NT2/D1 (cell line): ENCODE data around the gene EPN3.

Source experiments
- DNase-seq: peaks from one replicate; pipeline ENCODE4 v3.0.0-alpha.2; 2011; ENCODE audit warnings: low read depth, low spot score
- H3K27me3 ChIP-seq: 2 replicates; pipeline ENCODE4 v1.6.0; 2011; ENCODE audit warnings: mild to moderate bottlenecking; ENCODE audit not compliant: insufficient read length, insufficient read depth
- H3K36me3 ChIP-seq: 2 replicates; pipeline ENCODE4 v1.6.1; 2011; ENCODE audit warnings: mild to moderate bottlenecking, low read length, mixed read lengths; ENCODE audit not compliant: insufficient read depth, insufficient read length
- H3K4me1 ChIP-seq: 2 replicates; pipeline ENCODE4 v1.5.1; 2011; ENCODE audit not compliant: insufficient read depth, insufficient read length
- H3K4me3 ChIP-seq: 2 replicates; pipeline ENCODE4 v1.5.1; 2011; ENCODE audit warnings: low read depth; ENCODE audit not compliant: insufficient read length
- H3K9ac ChIP-seq: 2 replicates; pipeline ENCODE4 v1.6.0; 2011; ENCODE audit warnings: low read depth; ENCODE audit not compliant: insufficient read length
- H3K9me3 ChIP-seq: 2 replicates; pipeline ENCODE4 v1.5.1; 2011; ENCODE audit warnings: mild to moderate bottlenecking, low read length; ENCODE audit not compliant: insufficient read depth
- SUZ12 ChIP-seq: IDR thresholded peaks from 2 replicates; pipeline ENCODE4 v1.6.1; 2011; ENCODE audit not compliant: insufficient read length, insufficient read depth; ENCODE audit errors: extremely low read depth
- YY1 ChIP-seq: IDR thresholded peaks from 2 replicates; pipeline ENCODE4 v1.6.1; 2011; ENCODE audit not compliant: insufficient read length, insufficient read depth
- ZNF274 ChIP-seq: IDR thresholded peaks from 2 replicates; pipeline ENCODE4 v1.6.1; 2011; ENCODE audit warnings: mild to moderate bottlenecking, low read depth, low read length

EPN3 gene

GRCh38 chr17:50531428-50532025 lies 1.0 kb upstream of the EPN3 start:
- DNase-seq, result no peak
- Histone ChIP-seq H3K4me3 (no peak overlapping the region), H3K27me3 (peaks cover 41% of the 10 kb centered on the region), H3K4me1 (peaks cover 27% of the 10 kb centered on the region), H3K9ac (no peak overlapping the region), H3K9me3 (no peaks in the 10 kb centered on the region), H3K36me3 (no peaks in the 10 kb centered on the region)
- TF ChIP-seq ZNF274 (no peak), YY1 (no peak), SUZ12 (no peak)

DNA sequence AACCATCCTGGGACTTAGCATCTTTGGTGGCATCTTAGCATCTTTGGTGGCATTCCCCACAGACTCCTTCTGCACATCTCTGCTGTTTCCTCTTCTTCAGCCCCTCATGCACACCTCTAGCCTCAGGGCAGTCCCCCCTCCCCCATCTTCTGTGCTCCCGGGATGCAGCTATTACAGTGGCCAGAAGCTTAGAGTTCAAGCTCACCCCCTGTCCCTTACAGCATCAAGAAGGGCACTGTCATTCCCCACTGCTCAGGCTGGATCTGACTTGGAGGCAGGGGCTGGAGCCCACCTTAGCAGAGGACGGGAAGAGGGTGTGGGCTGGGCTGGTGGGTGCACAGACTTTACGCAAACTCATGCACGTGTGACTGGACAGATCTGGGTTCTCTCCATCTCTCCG lies 650 bp downstream of the EPN3 start:
- Histone ChIP-seq H3K36me3 (no peaks in the 10 kb centered on the region), H3K4me1 (peaks cover 27% of the 10 kb centered on the region), H3K9ac (peak overlapping the region; percentile 68), H3K9me3 (no peaks in the 10 kb centered on the region), H3K4me3 (peak overlapping the region; percentile 44), H3K27me3 (peaks cover 41% of the 10 kb centered on the region)
- no peak for DNase-seq
- TF ChIP-seq YY1 (no peak), ZNF274 (no peak), SUZ12 (no peak)

DNA sequence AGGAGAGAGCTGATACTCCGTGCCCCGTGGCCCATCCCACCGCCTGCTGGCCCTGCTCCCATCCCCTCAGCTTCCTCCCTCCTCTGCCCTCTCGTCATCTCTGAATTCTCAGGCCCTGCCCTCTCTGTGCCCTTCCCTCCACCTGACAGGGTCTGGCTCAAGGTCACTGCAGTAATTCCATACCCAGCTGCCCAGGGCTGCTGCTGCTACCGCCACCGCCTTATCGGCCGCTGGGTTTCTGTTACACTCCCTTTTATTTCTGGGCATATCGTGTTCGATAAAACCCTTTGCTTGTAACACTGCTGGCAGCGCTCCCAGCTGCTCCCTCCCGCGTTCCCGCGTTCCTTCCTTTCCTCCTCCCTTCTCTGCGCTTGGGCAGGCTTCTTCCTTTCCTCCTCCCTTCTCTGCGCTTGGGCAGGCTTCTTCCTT lies 1.2 kb downstream of the EPN3 start:
- Histone ChIP-seq H3K27me3 (peaks cover 41% of the 10 kb centered on the region), H3K4me3 (no peak overlapping the region), H3K9me3 (no peaks in the 10 kb centered on the region), H3K9ac (peak overlapping the region; percentile 54), H3K36me3 (no peaks in the 10 kb centered on the region), H3K4me1 (peaks cover 33% of the 10 kb centered on the region)
- TF ChIP-seq YY1, result no peak
- no peak for TF ChIP-seq ZNF274
- TF ChIP-seq SUZ12, result no peak
- no peak for DNase-seq

DNA sequence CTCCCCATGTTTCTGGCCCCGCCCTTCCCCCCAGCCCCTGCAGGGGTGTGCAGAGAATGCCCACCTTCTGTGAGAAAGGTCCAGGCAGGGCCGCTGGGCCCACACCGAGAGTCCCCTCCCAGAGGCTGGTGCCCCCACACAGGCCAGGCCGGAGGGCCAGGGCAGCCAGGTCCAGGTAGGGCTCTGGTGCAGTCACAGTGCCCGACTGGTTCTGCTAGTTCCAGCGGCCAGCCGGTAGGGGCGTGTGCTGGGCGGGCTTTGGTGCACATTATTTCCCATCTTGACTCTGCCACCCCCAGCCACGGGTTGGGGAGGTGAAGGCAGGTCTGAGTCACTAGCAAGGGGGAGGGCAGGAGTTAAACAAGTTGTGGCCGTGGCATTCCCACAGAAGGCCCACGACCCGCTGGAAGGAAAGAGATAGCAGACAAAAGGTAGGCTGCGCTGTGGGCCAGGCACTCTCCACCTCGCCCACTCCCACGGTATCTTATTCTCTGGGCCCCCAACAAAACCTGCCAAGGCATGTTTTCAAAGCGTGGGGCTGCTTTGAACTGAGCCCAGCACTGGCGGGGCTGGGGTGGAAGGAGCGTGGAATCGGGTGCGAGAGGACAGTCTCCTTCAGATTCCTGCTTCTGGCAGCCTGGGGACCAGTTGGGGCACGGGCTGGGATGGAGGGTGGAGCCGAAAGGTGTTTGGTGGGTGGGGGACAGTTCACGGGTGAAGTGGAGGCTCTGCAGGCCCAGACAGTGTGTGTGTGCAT lies 1.9 kb downstream of the EPN3 start:
- no peak for TF ChIP-seq SUZ12
- TF ChIP-seq YY1, result no peak
- TF ChIP-seq ZNF274, result no peak
- H3K9me3 ChIP-seq, result no peaks in the 10 kb centered on the region
- no peaks in the 10 kb centered on the region for H3K36me3 ChIP-seq
- no peak overlapping the region for H3K9ac ChIP-seq
- H3K27me3 ChIP-seq, result peaks cover 41% of the 10 kb centered on the region
- peaks cover 35% of the 10 kb centered on the region for H3K4me1 ChIP-seq
- no peak for DNase-seq
- no peak overlapping the region for H3K4me3 ChIP-seq

- Histone ChIP-seq H3K36me3 (no peaks in the 10 kb centered on the region), H3K4me1 (peaks cover 38% of the 10 kb centered on the region)
Observed at GRCh38 chr17:50534979-50535326, 2.4 kb downstream of the EPN3 start.

DNA sequence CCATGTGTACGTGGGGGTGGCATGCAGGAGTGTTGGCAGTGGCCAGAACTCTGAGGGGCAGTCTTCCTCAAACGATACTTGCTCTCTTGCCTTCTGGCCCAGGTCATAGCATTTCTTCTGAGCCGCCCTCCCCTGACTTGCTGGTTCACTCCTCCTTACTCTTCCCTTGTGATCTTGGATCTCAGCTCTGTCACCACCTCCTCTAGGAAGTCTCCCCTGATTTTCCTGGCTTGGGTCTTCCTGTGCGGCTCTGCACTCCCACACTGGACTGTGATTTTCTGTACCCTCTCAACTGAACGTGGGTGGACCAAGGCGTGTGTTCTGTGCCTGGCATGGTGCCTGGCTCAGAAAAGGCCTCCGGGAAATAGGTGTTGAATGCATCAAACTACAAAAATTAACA lies 2.9 kb downstream of the EPN3 start:
- H3K9ac ChIP-seq, result no peak overlapping the region
- no peaks in the 10 kb centered on the region for H3K36me3 ChIP-seq
- TF ChIP-seq ZNF274 (no peak), YY1 (no peak), SUZ12 (no peak)
- H3K4me1 ChIP-seq, result peaks cover 38% of the 10 kb centered on the region
- DNase-seq, result no peak
- no peaks in the 10 kb centered on the region for H3K9me3 ChIP-seq
- peaks cover 41% of the 10 kb centered on the region for H3K27me3 ChIP-seq
- no peak overlapping the region for H3K4me3 ChIP-seq

More at GRCh38 chr17:50534979-50535326, 2.4 kb downstream of the EPN3 start:
- Histone ChIP-seq H3K4me3 (no peak overlapping the region), H3K27me3 (peaks cover 41% of the 10 kb centered on the region), H3K9me3 (no peaks in the 10 kb centered on the region), H3K9ac (no peak overlapping the region)
- TF ChIP-seq SUZ12, result no peak
- TF ChIP-seq ZNF274, result no peak
- TF ChIP-seq YY1, result no peak
- no peak for DNase-seq

GRCh38 chr17:50536683-50537646 lies 4.4 kb downstream of the EPN3 start:
- no peak for DNase-seq
- no peak overlapping the region for H3K4me3 ChIP-seq
- peaks cover 44% of the 10 kb centered on the region for H3K27me3 ChIP-seq
- H3K36me3 ChIP-seq, result no peaks in the 10 kb centered on the region
- no peak for TF ChIP-seq SUZ12
- no peak for TF ChIP-seq ZNF274
- no peak for TF ChIP-seq YY1
- H3K9ac ChIP-seq, result no peak overlapping the region
- H3K4me1 ChIP-seq, result peaks cover 43% of the 10 kb centered on the region
- no peaks in the 10 kb centered on the region for H3K9me3 ChIP-seq
